GM19328 (cell line): ENCODE measurements around the gene OR4B1.
"Not testable (repeated sequence)": the region's sequence is repeated elsewhere in the genome, so short reads cannot be mapped to it uniquely, and the experiment has no call there.

ENCODE experiments used
- ATAC-seq: cut with Tn5 transposase; IDR thresholded peaks from one replicate; pipeline ENCODE4 v1.9.1; 2021; ENCODE audit warnings: mild to moderate bottlenecking, moderate library complexity; ENCODE audit not compliant: unreplicated experiment

OR4B1 gene

GRCh38 chr11:48216510-48216909 lies at the start of gene OR4B1:
TSS of gene OR4B1 (plus strand) at chr11:48216810. CDS start at chr11:48216810, 0 bp downstream.
- no peak for ATAC-seq

- no peak for ATAC-seq
These were observed 49.2 kb upstream of the OR4B1 start for GRCh38 chr11:48167380-48167779.

GRCh38 chr11:48168815-48169214 lies 47.8 kb upstream of the OR4B1 start:
- no peak for ATAC-seq

GRCh38 chr11:48169259-48169658 lies 47.4 kb upstream of the OR4B1 start:
- ATAC-seq, result no peak

- ATAC-seq, result no peak
These were observed 46.9 kb upstream of the OR4B1 start for GRCh38 chr11:48169717-48170116.

- ATAC-seq, result no peak
These were observed 46.1 kb upstream of the OR4B1 start for GRCh38 chr11:48170241-48171233.

GRCh38 chr11:48172818-48173609 lies 43.6 kb upstream of the OR4B1 start:
- peak; percentile 68 for ATAC-seq

- ATAC-seq, result no peak
These were observed 38.9 kb upstream of the OR4B1 start for GRCh38 chr11:48177661-48178060.

GRCh38 chr11:48180627-48181026 lies 36.0 kb upstream of the OR4B1 start:
- ATAC-seq, result no peak

- no peak for ATAC-seq
These were observed 33.6 kb upstream of the OR4B1 start for GRCh38 chr11:48182860-48183526.

GRCh38 chr11:48184452-48184851 lies 32.2 kb upstream of the OR4B1 start:
- no peak for ATAC-seq

- ATAC-seq, result not testable (repeated sequence)
These were observed 25.5 kb upstream of the OR4B1 start for GRCh38 chr11:48190906-48191654.

- ATAC-seq, result no peak
These were observed 22.7 kb upstream of the OR4B1 start for GRCh38 chr11:48193876-48194275.

- no peak for ATAC-seq
These were observed 8.7 kb upstream of the OR4B1 start for GRCh38 chr11:48207881-48208280.

GRCh38 chr11:48210052-48210451 lies 6.6 kb upstream of the OR4B1 start:
- no peak for ATAC-seq

- no peak for ATAC-seq
These were observed 12.2 kb downstream of the OR4B1 start for GRCh38 chr11:48228761-48229160.

GRCh38 chr11:48230057-48230456 lies 13.4 kb downstream of the OR4B1 start:
- not testable (repeated sequence) for ATAC-seq

GRCh38 chr11:48237727-48238126 lies 21.1 kb downstream of the OR4B1 start:
- ATAC-seq, result no peak

- ATAC-seq, result no peak
These were observed 25.9 kb downstream of the OR4B1 start for GRCh38 chr11:48242501-48242900.

- no peak for ATAC-seq
These were observed 28.2 kb downstream of the OR4B1 start, which contains the start of gene OR4X2 for GRCh38 chr11:48244804-48245203. TSS of gene OR4X2 (plus strand) at chr11:48245104. CDS start at chr11:48245104, 0 bp downstream.
